GM12878 (cell line): ENCODE results near the gene ARHGAP40.

Experiments used
- BRCA1 ChIP-seq: IDR thresholded peaks from 2 replicates; pipeline ENCODE4 v1.6.1; 2011; ENCODE audit warnings: low read depth, low read length, improper control_type of control experiment
- DPF2 ChIP-seq: fragments of 450-650 bp; IDR thresholded peaks from 2 replicates; pipeline ENCODE4 v1.6.1; 2017; ENCODE audit warnings: mild to moderate bottlenecking
- ETV6 ChIP-seq, 2 experiments: fragments of 450-650 bp in 1 of 2; IDR thresholded peaks in 1 of 2; conservative IDR thresholded peaks in 1 of 2; 2 replicates each; pipeline ENCODE4 v1.6.1; 2014; ENCODE audit warnings: antibody characterized with exemption in 1 of 2, borderline replicate concordance in 1 of 2, low read depth in 1 of 2, mild to moderate bottlenecking in 1 of 2, moderate library complexity in 1 of 2
- HCFC1 ChIP-seq: fragments of 150-350 bp; IDR thresholded peaks from 2 replicates; pipeline ENCODE4 v1.6.1; 2014; ENCODE audit warnings: low read length
- POLR2A ChIP-seq: IDR thresholded peaks from 2 replicates; pipeline ENCODE4 v1.6.1; 2011; ENCODE audit warnings: low read depth, mild to moderate bottlenecking, low read length
- POLR2AphosphoS5 ChIP-seq: IDR thresholded peaks from 2 replicates; pipeline ENCODE4 v1.6.1; 2011; ENCODE audit warnings: mild to moderate bottlenecking, low read length, inconsistent platforms
- RELA ChIP-seq: fragments of 450-650 bp; IDR thresholded peaks from 2 replicates; pipeline ENCODE4 v1.8.0; 2014; ENCODE audit warnings: borderline replicate concordance; ENCODE audit not compliant: partially characterized antibody
- RFX5 ChIP-seq: IDR thresholded peaks from 2 replicates; pipeline ENCODE4 v1.6.1; 2011; ENCODE audit warnings: low read depth, low read length, improper control_type of control experiment
- RUNX3 ChIP-seq: IDR thresholded peaks from 2 replicates; pipeline ENCODE4 v1.6.1; 2012; ENCODE audit warnings: low read length, inconsistent platforms
- SIN3A ChIP-seq: IDR thresholded peaks from 2 replicates; pipeline ENCODE4 v1.6.1; 2012; ENCODE audit warnings: low read depth, low read length, improper control_type of control experiment
- SMAD1 ChIP-seq: fragments of 450-650 bp; IDR thresholded peaks from 2 replicates; pipeline ENCODE4 v1.6.1; 2018; ENCODE audit warnings: mild to moderate bottlenecking, low read depth; ENCODE audit not compliant: partially characterized antibody
- YY1 ChIP-seq: IDR thresholded peaks from 2 replicates; pipeline ENCODE4 v1.6.1; 2011; ENCODE audit warnings: low read depth, mild to moderate bottlenecking, low read length
- TF ChIP-seq, protein P1 (sequence below), 3 experiments: IDR thresholded peaks in 2 of 3; conservative IDR thresholded peaks in 1 of 3; 2 replicates each; pipeline ENCODE4 v1.5.1; 2011; ENCODE audit warnings: low read depth in 3 of 3, low read length in 3 of 3, mild to moderate bottlenecking in 3 of 3, control low read depth in 2 of 3, moderate library complexity in 2 of 3, inconsistent platforms in 1 of 3, mixed read lengths in 1 of 3; ENCODE audit not compliant: control insufficient read depth in 2 of 3, insufficient read depth in 1 of 3; ENCODE audit errors: extremely low read depth in 1 of 3
- TF ChIP-seq, protein P2 (sequence below): IDR thresholded peaks from 2 replicates; pipeline ENCODE4 v1.6.1; 2011; ENCODE audit warnings: mild to moderate bottlenecking, low read depth, low read length, moderate library complexity; ENCODE audit not compliant: insufficient replicate concordance

DNA sequence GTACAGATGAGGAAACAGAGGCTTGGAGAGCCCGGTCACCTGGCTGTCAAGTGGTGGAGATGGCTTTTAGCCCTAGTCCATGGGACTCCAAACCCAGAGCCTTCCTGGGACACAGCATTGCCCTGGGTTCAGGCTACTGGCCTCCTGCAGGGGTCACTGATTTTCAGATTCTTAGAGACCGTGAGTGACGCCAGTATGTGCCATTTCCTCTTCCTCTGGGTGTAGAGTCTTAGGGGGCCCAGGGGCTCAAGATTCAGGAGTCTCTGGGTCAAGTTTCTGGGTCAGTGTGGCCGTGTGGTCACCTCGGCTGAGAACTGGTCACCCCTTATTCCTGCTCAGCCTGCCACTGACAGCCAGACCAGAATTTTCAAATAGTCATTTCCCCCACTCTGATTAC, 574 bp downstream of the ARHGAP40 start:
- TF ChIP-seq DPF2 (no peak), RUNX3 (no peak), POLR2A (no peak), HCFC1 (no peak), SIN3A (no peak), BRCA1 (no peak), POLR2AphosphoS5 (no peak), ETV6 (conservative IDR thresholded peaks at IDR 0.05 in 1 of 2, IDR thresholded peaks at IDR 0.05 in 1 of 2; ENCODE audit: borderline replicate concordance in 1 of 2, low read depth in 1 of 2) (no peak), RFX5 (no peak), RELA (no peak), YY1 (no peak), SMAD1 (no peak)
- TF ChIP-seq, protein P1, sequence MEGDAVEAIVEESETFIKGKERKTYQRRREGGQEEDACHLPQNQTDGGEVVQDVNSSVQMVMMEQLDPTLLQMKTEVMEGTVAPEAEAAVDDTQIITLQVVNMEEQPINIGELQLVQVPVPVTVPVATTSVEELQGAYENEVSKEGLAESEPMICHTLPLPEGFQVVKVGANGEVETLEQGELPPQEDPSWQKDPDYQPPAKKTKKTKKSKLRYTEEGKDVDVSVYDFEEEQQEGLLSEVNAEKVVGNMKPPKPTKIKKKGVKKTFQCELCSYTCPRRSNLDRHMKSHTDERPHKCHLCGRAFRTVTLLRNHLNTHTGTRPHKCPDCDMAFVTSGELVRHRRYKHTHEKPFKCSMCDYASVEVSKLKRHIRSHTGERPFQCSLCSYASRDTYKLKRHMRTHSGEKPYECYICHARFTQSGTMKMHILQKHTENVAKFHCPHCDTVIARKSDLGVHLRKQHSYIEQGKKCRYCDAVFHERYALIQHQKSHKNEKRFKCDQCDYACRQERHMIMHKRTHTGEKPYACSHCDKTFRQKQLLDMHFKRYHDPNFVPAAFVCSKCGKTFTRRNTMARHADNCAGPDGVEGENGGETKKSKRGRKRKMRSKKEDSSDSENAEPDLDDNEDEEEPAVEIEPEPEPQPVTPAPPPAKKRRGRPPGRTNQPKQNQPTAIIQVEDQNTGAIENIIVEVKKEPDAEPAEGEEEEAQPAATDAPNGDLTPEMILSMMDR (IDR thresholded peaks at IDR 0.05 in 2 of 3, conservative IDR thresholded peaks at IDR 0.05 in 1 of 3; ENCODE audit: control insufficient read depth in 2 of 3, extremely low read depth in 1 of 3, insufficient read depth in 1 of 3, low read depth in 3 of 3, low read length in 3 of 3): no peak
- TF ChIP-seq, protein P2, sequence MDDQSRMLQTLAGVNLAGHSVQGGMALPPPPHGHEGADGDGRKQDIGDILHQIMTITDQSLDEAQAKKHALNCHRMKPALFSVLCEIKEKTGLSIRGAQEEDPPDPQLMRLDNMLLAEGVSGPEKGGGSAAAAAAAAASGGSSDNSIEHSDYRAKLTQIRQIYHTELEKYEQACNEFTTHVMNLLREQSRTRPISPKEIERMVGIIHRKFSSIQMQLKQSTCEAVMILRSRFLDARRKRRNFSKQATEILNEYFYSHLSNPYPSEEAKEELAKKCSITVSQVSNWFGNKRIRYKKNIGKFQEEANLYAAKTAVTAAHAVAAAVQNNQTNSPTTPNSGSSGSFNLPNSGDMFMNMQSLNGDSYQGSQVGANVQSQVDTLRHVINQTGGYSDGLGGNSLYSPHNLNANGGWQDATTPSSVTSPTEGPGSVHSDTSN: no peak
